ENCODE results near the gene SNORC.
"Not testable (repeated sequence)": the region's sequence is repeated elsewhere in the genome, so short reads cannot be mapped to it uniquely, and the experiment has no call there.

SNORC gene

GRCh38 chr2:232896720-232897597 lies 26.9 kb downstream of the SNORC start:
- DNase-seq (ENCODE audit: low read depth in 2 of 2) = no peak

- no peak for DNase-seq (ENCODE audit: low read depth in 2 of 2)
Observed at GRCh38 chr2:232897598-232898408, 27.7 kb downstream of the SNORC start.

DNA sequence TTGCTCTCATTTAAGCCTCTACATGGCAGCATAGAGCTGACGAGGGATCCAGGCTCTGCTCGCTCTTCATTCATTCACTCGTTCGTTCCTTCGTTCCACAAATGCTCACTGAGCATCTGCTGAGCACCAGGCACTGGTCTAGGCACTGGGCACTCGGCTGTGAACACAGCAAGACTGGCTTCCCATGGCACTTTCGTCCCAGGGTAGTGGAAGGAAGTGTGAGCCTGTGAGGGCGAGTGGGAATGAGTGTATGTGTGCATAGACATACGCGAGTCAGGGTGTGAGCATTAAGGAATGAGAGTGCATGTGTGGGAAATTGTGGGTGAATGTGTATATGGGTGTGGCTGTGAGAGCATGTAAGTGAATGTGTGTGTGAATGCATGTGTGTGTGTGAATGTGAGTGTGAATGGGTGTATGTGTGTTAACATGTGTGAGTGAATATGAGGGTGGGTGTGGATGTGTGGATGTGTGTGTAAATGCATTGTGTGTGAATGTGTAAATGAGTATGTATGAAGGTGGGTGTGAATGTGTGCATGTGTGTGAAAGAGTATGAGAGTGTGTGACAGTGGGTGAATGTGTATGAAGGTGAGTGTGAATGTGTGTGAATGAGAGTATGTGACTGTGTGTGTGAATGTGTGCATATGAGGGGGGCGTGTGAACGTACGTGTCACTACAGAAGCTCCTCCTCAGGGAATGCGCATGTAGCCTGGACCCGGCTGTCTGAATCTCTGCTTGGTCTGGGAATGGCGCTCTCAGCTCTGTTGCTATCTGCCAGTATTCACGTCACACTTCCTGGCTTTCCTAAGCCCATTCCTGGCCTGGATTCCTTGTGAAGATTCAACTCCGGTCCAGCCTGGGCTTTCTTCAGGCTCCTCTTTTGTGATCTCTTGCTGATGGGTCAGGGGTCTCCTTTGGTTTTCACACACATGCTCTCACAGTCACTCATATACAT lies 28.8 kb downstream of the SNORC start:
- DNase-seq (ENCODE audit: low read depth in 2 of 2) = peak; percentile 10 to 20

DNA sequence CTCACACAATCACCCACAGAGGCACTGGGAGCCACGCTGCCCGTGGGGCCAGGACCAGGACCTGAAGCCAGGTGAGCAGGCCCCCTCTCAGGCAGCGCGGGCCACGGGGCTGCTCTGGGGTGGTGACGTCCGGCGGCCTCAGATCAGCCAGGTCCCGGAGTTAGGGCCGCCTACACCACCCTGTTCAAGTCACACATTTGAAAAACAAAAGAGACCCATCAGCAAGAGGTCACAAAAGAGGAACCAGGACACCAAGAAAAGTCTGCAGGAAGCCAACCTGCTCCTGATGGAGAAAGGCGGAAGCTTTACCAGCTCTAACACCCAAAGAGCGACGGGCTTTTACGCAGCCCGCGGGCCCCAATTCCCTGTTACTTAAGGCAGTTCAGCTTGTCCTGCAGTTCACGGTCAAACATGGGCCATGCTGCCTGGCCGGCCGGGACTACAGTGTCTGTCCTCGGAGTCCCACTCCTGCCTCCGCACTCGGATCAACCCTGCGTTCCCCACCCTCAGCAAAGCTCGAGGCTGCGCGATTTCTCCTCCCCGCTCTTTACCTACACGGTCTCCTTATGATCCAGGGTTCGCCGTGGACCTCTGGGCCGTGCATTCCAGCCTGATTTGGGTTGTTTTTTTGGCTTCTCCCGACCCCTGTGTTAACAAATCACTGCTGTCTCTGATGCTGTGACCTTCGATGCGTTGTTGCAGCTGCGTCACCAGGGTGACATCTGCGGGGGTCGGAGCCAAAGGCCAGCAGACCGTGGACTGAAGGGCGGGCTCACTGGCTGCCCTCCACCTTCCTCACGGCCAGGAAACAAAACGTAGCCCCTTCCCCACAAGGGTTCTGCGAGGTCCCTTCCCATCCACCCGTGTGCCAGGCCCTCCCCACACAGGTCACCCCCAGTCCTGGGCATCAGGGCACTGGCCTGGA lies 31.0 kb downstream of the SNORC start:
- no peak for DNase-seq (ENCODE audit: low read depth in 2 of 2)

GRCh38 chr2:232901736-232902578 lies 31.9 kb downstream of the SNORC start:
- peak; percentile 59 to 60 for DNase-seq (ENCODE audit: low read depth in 2 of 2)

- no peak for DNase-seq (ENCODE audit: low read depth in 2 of 2)
Observed at GRCh38 chr2:232903989-232904388, 33.9 kb downstream of the SNORC start.

GRCh38 chr2:232906867-232907717 lies 37.0 kb downstream of the SNORC start:
- DNase-seq (ENCODE audit: low read depth in 2 of 2) = not testable (repeated sequence)

- not testable (repeated sequence) for DNase-seq (ENCODE audit: low read depth in 2 of 2)
Observed at GRCh38 chr2:232907718-232908085, 37.6 kb downstream of the SNORC start.

DNA sequence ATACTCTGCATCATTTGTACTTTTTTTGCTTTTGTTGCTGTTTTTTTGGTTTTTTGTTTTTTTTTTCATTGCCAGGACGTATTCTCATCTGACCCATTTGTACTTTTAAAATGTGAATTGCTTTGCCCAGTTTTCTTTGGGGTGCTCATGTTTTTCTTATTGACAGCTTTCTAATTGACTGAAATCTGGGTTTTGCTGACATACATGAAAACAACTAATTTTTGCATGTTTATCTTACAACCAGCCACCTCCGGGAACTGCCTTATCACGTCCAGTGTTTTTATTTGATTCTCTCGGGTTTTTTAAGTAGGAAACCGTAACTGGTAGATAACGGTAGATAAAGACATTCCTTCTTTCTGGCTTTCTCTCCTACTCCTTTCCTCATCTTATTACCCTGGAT lies 38.6 kb downstream of the SNORC start:
- no peak for DNase-seq (ENCODE audit: low read depth in 2 of 2)

- DNase-seq (ENCODE audit: low read depth in 2 of 2) = no peak
Observed at GRCh38 chr2:232910376-232910775, 40.3 kb downstream of the SNORC start.

GRCh38 chr2:232911712-232912277 lies 41.7 kb downstream of the SNORC start:
- DNase-seq (ENCODE audit: low read depth in 2 of 2) = no peak

DNA sequence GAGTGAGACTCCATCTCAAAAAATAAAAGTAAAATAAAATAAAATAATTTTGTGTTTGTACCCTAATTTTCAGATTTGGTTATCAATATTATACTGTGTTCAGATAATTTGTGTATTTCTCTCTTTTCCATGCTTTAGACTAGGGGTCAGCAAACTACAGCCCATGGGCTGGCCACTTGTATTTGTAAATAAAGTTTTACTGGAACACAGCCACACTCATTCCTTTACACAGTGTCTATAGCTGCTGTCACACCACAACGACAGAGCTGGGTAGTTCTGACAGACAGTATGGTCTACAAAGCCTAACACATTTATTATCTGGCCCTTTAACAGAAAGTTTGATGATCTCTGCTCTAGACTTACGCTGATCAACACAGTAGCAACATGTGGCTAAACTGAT lies 43.8 kb downstream of the SNORC start:
- DNase-seq (ENCODE audit: low read depth in 2 of 2) = no peak

- no peak for DNase-seq (ENCODE audit: low read depth in 2 of 2)
Observed at GRCh38 chr2:232919141-232919540, 49.1 kb downstream of the SNORC start.

DNA sequence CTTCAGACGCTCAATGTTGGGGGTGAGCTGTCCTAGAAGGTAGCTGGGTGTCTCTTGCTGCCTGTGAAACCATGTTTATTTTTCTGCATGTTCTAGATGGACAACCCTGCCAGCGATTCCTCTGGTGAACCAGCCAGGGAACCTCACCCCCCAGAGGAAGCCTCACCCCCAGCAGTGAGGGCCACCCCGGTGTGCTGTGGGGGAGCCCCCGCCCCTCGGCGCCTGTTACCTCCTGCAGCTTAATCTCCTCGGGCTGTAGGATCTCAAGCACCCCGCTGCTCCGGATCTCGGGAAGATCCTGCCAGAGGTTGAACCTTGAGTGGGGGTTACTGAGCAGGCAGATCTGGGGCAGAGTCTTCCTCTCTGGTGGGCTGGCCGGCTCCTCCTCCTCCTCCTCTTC lies 50.0 kb downstream of the SNORC start:
- DNase-seq (ENCODE audit: low read depth in 2 of 2) = no peak

GRCh38 chr2:232920760-232921159 lies 50.7 kb downstream of the SNORC start:
- DNase-seq (ENCODE audit: low read depth in 2 of 2) = no peak

DNA sequence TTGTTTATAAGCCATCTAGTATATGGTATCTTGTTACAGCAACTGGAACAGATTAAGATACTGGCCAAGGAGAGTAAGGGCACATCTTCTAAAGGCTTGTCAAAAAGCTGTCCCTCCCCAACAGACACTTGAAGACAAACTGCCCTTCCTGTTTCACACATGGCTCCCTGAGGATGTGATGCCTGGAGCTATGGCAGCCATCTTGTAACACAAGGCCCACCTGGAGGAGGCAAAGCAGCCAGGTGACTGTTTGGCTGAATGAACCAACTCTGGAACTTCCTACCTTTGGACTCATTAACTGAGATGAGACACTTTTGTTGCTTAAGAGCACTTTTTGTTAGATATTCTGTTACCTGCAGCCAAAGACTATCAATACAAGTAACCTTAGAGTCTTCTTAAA lies 54.4 kb downstream of the SNORC start:
- DNase-seq (ENCODE audit: low read depth in 2 of 2) = no peak

- no peak for DNase-seq (ENCODE audit: low read depth in 2 of 2)
Observed at GRCh38 chr2:232925153-232925820, 55.2 kb downstream of the SNORC start.

- DNase-seq (ENCODE audit: low read depth in 2 of 2) = no peak
Observed at GRCh38 chr2:232925821-232926156, 55.7 kb downstream of the SNORC start.
